ENCODE data around the gene TRPM2.

The TRPM2 gene

GRCh38 chr21:44382536-44382935 lies 29.1 kb downstream of the TRPM2 start:
- TF ChIP-seq, protein P1, sequence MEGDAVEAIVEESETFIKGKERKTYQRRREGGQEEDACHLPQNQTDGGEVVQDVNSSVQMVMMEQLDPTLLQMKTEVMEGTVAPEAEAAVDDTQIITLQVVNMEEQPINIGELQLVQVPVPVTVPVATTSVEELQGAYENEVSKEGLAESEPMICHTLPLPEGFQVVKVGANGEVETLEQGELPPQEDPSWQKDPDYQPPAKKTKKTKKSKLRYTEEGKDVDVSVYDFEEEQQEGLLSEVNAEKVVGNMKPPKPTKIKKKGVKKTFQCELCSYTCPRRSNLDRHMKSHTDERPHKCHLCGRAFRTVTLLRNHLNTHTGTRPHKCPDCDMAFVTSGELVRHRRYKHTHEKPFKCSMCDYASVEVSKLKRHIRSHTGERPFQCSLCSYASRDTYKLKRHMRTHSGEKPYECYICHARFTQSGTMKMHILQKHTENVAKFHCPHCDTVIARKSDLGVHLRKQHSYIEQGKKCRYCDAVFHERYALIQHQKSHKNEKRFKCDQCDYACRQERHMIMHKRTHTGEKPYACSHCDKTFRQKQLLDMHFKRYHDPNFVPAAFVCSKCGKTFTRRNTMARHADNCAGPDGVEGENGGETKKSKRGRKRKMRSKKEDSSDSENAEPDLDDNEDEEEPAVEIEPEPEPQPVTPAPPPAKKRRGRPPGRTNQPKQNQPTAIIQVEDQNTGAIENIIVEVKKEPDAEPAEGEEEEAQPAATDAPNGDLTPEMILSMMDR (conservative IDR thresholded peaks at IDR 0.05; ENCODE audit: low read depth, low read length): no peak
- no peak overlapping the region for H3K4me3 ChIP-seq (ENCODE audit: low read depth, low read length)
- DNase-seq (ENCODE audit: low read depth): no peak

DNA sequence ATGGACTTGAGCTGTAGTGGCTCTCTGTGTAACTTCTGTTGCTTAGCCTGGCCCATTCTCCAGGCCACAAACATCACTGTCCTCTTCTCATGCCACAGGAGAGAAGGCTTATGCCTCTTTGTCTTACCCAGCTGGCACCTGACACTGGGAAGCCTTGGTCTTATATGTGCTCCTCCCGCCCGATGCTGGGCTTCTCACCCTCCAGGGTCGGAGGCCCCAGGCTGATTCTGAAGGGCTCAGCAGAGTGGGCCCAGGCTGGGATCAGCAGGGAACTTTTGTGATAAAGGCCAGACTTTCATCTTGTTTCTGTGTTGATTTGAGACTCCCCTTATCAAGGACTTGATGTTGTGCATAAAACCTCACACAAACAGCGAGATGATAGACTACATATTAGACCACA lies 29.8 kb downstream of the TRPM2 start:
- no peak for DNase-seq (ENCODE audit: low read depth)
- H3K4me3 ChIP-seq (ENCODE audit: low read depth, low read length): no peak overlapping the region
- TF ChIP-seq, protein P1 (conservative IDR thresholded peaks at IDR 0.05; ENCODE audit: low read depth, low read length): no peak

DNA sequence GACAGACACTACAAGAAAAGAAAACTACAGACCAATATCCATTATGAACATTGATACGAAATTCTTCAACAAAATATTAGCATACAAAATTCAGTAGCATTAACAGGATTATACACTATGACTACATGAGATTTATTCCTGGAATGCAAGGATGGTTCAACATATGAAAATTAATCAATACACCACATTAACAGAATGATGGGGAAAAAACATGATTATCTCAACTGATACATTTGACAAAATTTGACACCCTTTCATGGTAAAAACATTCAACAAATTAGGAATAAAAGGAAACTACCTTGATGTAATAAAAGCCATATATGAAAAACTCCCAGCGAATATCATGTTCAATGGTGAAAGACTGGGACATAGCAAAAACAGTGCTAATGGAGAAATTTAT lies 31.5 kb downstream of the TRPM2 start:
- no peak for DNase-seq (ENCODE audit: low read depth)
- TF ChIP-seq, protein P1 (conservative IDR thresholded peaks at IDR 0.05; ENCODE audit: low read depth, low read length): no peak
- H3K4me3 ChIP-seq (ENCODE audit: low read depth, low read length): no peak overlapping the region

DNA sequence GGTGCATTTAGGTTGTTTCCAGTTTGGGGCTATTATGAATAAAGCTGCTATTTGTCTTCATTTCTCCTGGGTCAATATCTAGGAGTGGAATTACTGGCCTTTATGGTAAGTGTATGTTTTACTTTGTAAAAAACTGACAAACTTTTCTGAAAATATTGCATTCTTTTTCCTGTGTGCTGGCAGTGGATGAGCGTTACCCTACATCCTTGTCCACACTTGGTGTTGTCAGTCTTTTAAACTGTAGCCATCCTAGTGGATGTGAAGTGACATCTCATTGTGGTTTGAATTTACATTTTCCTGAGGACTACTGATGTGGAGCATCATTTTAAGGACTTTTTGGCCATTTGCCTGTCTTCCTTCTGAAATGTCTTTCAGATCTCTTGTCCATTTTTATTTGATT lies 35.9 kb downstream of the TRPM2 start:
- DNase-seq (ENCODE audit: low read depth): no peak
- TF ChIP-seq, protein P1 (conservative IDR thresholded peaks at IDR 0.05; ENCODE audit: low read depth, low read length): no peak
- no peak overlapping the region for H3K4me3 ChIP-seq (ENCODE audit: low read depth, low read length)

DNA sequence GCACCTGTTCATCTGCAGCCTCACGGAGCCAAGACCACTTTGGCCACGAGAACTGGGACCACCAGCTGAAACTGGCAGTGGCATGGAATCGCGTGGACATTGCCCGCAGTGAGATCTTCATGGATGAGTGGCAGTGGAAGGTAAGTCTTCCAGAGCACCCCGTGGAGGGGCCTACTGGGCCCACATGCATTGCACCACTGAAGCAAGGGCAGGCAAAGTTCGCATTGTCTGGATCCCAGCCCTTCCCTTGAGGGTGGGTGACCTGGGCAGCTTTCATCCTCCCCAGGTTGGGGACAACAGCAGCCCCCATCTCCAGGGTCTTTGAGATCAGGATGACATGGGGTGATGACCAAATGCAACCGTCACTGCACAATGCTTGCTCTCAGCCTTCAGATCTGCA lies 37.5 kb downstream of the TRPM2 start:
- DNase-seq (ENCODE audit: low read depth): no peak
- TF ChIP-seq, protein P1 (conservative IDR thresholded peaks at IDR 0.05; ENCODE audit: low read depth, low read length): no peak
- no peak overlapping the region for H3K4me3 ChIP-seq (ENCODE audit: low read depth, low read length)

DNA sequence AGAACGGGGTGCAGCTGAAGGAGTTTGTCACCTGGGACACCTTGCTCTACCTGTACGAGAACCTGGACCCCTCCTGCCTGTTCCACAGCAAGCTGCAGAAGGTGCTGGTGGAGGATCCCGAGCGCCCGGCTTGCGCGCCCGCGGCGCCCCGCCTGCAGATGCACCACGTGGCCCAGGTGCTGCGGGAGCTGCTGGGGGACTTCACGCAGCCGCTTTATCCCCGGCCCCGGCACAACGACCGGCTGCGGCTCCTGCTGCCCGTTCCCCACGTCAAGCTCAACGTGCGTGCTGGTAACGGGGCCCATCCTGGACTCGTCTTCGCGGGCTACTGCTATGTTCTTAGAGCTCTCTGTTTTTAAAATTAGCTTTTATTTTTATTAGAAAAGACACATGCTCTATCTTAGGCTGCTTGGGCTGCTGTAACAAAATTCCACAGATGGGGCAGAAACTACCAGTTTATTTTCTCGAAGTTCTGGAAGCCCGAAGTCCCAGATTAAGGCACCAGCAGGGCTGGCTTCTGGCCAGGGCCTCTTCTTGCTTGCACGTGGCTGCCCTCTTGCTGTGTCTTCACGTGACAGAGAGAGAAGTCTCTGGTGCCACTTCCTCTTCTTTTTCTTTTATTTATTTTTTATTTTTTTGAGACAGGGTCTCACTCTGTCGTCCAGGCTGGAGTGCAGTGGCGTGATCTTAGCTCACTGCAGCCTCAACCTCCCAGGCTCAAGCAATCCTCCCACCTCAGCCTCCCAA lies 38.1 kb downstream of the TRPM2 start:
- H3K4me3 ChIP-seq (ENCODE audit: low read depth, low read length): no peak overlapping the region
- DNase-seq (ENCODE audit: low read depth): no peak
- TF ChIP-seq, protein P1 (conservative IDR thresholded peaks at IDR 0.05; ENCODE audit: low read depth, low read length): no peak

DNA sequence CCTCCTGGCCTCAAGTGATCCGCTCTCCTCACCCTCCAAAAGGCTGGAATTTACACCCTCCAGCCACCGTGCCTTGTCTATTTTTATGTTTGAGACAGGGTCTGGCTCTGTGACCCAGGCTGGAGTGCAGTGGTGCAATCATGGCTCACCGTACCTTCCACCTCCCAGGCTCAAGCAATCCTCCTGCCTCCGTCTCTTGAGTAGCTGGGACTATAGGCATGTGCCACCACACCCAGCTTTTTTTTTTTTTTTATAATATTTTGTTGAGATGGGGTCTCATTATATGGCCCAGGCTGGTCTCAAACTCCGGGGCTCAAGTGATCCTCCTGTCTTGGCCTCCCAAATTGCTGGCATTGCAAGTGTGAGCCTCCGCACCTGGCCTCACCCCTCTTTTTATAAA lies 38.8 kb downstream of the TRPM2 start:
- TF ChIP-seq, protein P1 (conservative IDR thresholded peaks at IDR 0.05; ENCODE audit: low read depth, low read length): no peak
- H3K4me3 ChIP-seq (ENCODE audit: low read depth, low read length): no peak overlapping the region
- no peak for DNase-seq (ENCODE audit: low read depth)
